ENCODE data around the gene GGT7. TPM values are rescaled to one million over a fixed set of nuclear protein-coding genes. Genes with fewer than 3 reads are reported as not detected.
A peak's percentile ranks its signal among the peaks of the same experiment; 100 is the strongest.

The GGT7 gene
- total RNA-seq, 1 experiment from 2014 or later: 11.5 TPM

GRCh38 chr20:34876406-34877282 is 4.0 kb upstream of the GGT7 start, which contains the start of gene ACSS2:
TSS of gene ACSS2 (plus strand) at chr20:34876612. CDS start at chr20:34876646, 34 bp downstream.
- ATAC-seq (peak; percentile 64), DNase-seq (ENCODE audit: low read depth, low spot score) (no peak)
- Histone ChIP-seq H3K27me3 (ENCODE audit: control insufficient read depth, insufficient read depth, low read length) (no peaks in the 10 kb centered on the region), H3K4me1 (ENCODE audit: control insufficient read depth, insufficient read depth, low read length) (peaks cover 12% of the 10 kb centered on the region), H3K4me3 (ENCODE audit: low read depth in 2 of 2, low read length in 2 of 2) (peak within 1 kb of the TSS; percentile 71 to 91), H3K9me3 (ENCODE audit: control insufficient read depth, insufficient read depth, low read depth, low read length) (no peaks in the 10 kb centered on the region), H3K27ac (ENCODE audit: low read length) (peak within 1 kb of the TSS; percentile 67), H3K36me3 (ENCODE audit: control insufficient read depth, insufficient read depth, low read length) (no peaks in the 10 kb centered on the region)
- POLR2A ChIA-PET: interaction anchor here (0.5 to 0.7 kb wide), 2 partner anchors 28 to 168 kb away, joined by 3 to 6 read pairs; no protein-coding TSS in a partner anchor
- BruUV-seq (replicated peaks): TSS peak; percentile 86
- TF ChIP-seq, protein P1, sequence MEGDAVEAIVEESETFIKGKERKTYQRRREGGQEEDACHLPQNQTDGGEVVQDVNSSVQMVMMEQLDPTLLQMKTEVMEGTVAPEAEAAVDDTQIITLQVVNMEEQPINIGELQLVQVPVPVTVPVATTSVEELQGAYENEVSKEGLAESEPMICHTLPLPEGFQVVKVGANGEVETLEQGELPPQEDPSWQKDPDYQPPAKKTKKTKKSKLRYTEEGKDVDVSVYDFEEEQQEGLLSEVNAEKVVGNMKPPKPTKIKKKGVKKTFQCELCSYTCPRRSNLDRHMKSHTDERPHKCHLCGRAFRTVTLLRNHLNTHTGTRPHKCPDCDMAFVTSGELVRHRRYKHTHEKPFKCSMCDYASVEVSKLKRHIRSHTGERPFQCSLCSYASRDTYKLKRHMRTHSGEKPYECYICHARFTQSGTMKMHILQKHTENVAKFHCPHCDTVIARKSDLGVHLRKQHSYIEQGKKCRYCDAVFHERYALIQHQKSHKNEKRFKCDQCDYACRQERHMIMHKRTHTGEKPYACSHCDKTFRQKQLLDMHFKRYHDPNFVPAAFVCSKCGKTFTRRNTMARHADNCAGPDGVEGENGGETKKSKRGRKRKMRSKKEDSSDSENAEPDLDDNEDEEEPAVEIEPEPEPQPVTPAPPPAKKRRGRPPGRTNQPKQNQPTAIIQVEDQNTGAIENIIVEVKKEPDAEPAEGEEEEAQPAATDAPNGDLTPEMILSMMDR (IDR thresholded peaks at IDR 0.05): no peak
- TF ChIP-seq TCF7L2 (IDR thresholded peaks at IDR 0.05; ENCODE audit: low read depth, low read length) (no peak), REST (IDR thresholded peaks at IDR 0.05; ENCODE audit: insufficient read depth in 1 of 2, low read depth in 2 of 2, low read length in 1 of 2) (no peak), POLR2AphosphoS5 (IDR thresholded peaks at IDR 0.05; ENCODE audit: low read depth, low read length) (0 out of 2 replicates have a peak, but pooled peaks have one; percentile 25), SIN3A (IDR thresholded peaks at IDR 0.05; ENCODE audit: borderline replicate concordance, insufficient read depth, low read depth, low read length) (0 out of 2 replicates have a peak, but pooled peaks have one; percentile 38)
- CTCF ChIA-PET: interaction anchor here (0.5 to 0.6 kb wide), 4 partner anchors 146 to 286 kb away, joined by 4 to 16 read pairs (median 4); no protein-coding TSS in a partner anchor
- intact Hi-C loops (cut with micrococcal nuclease; ENCODE audit: unreplicated experiment) (loop anchor here (10.0 kb wide), 1 partner anchor 218 kb away; the partner anchor contains the start of gene TRPC4AP), in situ Hi-C loops (cut with HindIII; ENCODE audit: low pct_unique_long_range_greater_than_20kb, low sequenced_read_pairs) (no loop called here)

- peak overlapping the region; percentile 71 to 91 for H3K4me3 ChIP-seq (ENCODE audit: low read depth in 2 of 2, low read length in 2 of 2)
- H3K27me3 ChIP-seq (ENCODE audit: control insufficient read depth, insufficient read depth, low read length): no peaks in the 10 kb centered on the region
- H3K36me3 ChIP-seq (ENCODE audit: control insufficient read depth, insufficient read depth, low read length): no peaks in the 10 kb centered on the region
- peaks cover 12% of the 10 kb centered on the region for H3K4me1 ChIP-seq (ENCODE audit: control insufficient read depth, insufficient read depth, low read length)
- ChIA-PET CTCF (interaction anchor here (0.5 to 0.6 kb wide), 4 partner anchors 145 to 287 kb away, joined by 4 to 16 read pairs (median 4); no protein-coding TSS in a partner anchor), POLR2A (interaction anchor here (0.5 to 0.6 kb wide), 2 partner anchors 169 to 275 kb away, joined by 6 to 7 read pairs; no protein-coding TSS in a partner anchor)
- ATAC-seq (peak; percentile 90), DNase-seq (ENCODE audit: low read depth, low spot score) (peak; percentile 95)
- no peaks in the 10 kb centered on the region for H3K9me3 ChIP-seq (ENCODE audit: control insufficient read depth, insufficient read depth, low read depth, low read length)
- in situ Hi-C loops (cut with HindIII; ENCODE audit: low pct_unique_long_range_greater_than_20kb, low sequenced_read_pairs): no loop called here
- no peak for TF ChIP-seq POLR2AphosphoS5 (IDR thresholded peaks at IDR 0.05; ENCODE audit: low read depth, low read length)
- no TSS peak for BruUV-seq (replicated peaks)
- peak overlapping the region; percentile 67 for H3K27ac ChIP-seq (ENCODE audit: low read length)
- intact Hi-C loops (cut with micrococcal nuclease; ENCODE audit: unreplicated experiment): loop anchor here (2.0 to 10.0 kb wide), 2 partner anchors 85 to 219 kb away; partner anchors contain the start of gene TRPC4AP
Measured at GRCh38 chr20:34875642-34876405, 3.2 kb upstream of the GGT7 start.
